Naive thymus-derived CD8-positive, alpha-beta T cell (primary cell): ENCODE results near the gene DPYSL4. TPM values are rescaled to one million over a fixed set of nuclear protein-coding genes. Genes with fewer than 3 reads are reported as not detected.
"Not testable (repeated sequence)": the region's sequence is repeated elsewhere in the genome, so short reads cannot be mapped to it uniquely, and the experiment has no call there.

Source experiments
- ATAC-seq, 2 donors: fragments of 150-1000 bp; cut with Tn5 transposase in 1 of 2; sonication (Bioruptor Pico), chemical (Tn5 transposase) in 1 of 2; 1 replicate in 1 of 2; 2 replicates in 1 of 2; pipeline ENCODE4 v1.10.0; 2021; ENCODE audit warnings: mild to moderate bottlenecking in 2 of 2, moderate library complexity in 2 of 2
- POLR2A ChIA-PET: fragments of 350-600 bp; sonication (Branson Sonifier 250); formaldehyde crosslinking; loops from one replicate; lab custom pipeline; 2021; ENCODE audit warnings: antibody characterized with exemption; lab: Charles Lee
- DNase-seq, 10 donors: peaks; one replicate each; pipeline versions ENCODE4 v3.0.0 to v3.0.0-alpha.2; 2020 to 2022
- H3K27ac Mint-ChIP-seq, 10 donors: one replicate each; pipeline ENCODE4 v1.8.0; 2020 to 2022; ENCODE audit warnings: mild to moderate bottlenecking in 10 of 10, mixed read lengths in 10 of 10, moderate library complexity in 4 of 10, inconsistent platforms in 1 of 10
- H3K27me3 Mint-ChIP-seq, 5 donors: one replicate each; pipeline ENCODE4 v1.8.0; 2021 to 2022; ENCODE audit warnings: mixed read lengths in 5 of 5
- H3K36me3 Mint-ChIP-seq, 3 donors: one replicate each; pipeline ENCODE4 v1.8.0; 2020 to 2022; ENCODE audit warnings: mixed read lengths in 3 of 3, mild to moderate bottlenecking in 2 of 3, inconsistent platforms in 1 of 3
- H3K4me1 Mint-ChIP-seq, 4 donors: one replicate each; pipeline ENCODE4 v1.8.0; 2021 to 2022; ENCODE audit warnings: mixed read lengths in 4 of 4
- H3K4me3 Mint-ChIP-seq, 10 donors: one replicate each; pipeline ENCODE4 v1.8.0; 2020 to 2022; ENCODE audit warnings: mild to moderate bottlenecking in 10 of 10, mixed read lengths in 10 of 10, moderate library complexity in 6 of 10, inconsistent platforms in 1 of 10
- H3K9me3 Mint-ChIP-seq, 9 donors: one replicate each; pipeline ENCODE4 v1.8.0; 2020 to 2022; ENCODE audit warnings: mixed read lengths in 9 of 9, mild to moderate bottlenecking in 3 of 9, inconsistent platforms in 1 of 9, moderate library complexity in 1 of 9
- polyA plus RNA-seq, 3 donors: library from polyadenylated mRNA; unstranded; fragments of 300-500 nt; fragmentation: Illumina TruSeq; gene quantifications; one replicate each; pipeline ENCODE4 v1.2.3, GENCODE V29; 2021
- total RNA-seq, 8 experiments: library from RNA in 2 of 8; stranded (reverse) in 2 of 8; gene quantifications; one replicate each; pipeline ENCODE4 v1.2.3 and lab custom pipeline; 2021 to 2026

Gene DPYSL4
- total and polyA plus RNA-seq, 5 experiments from 2014 or later = 0.31 to 11.2 (median 1.2) TPM; not detected in 1

DNA sequence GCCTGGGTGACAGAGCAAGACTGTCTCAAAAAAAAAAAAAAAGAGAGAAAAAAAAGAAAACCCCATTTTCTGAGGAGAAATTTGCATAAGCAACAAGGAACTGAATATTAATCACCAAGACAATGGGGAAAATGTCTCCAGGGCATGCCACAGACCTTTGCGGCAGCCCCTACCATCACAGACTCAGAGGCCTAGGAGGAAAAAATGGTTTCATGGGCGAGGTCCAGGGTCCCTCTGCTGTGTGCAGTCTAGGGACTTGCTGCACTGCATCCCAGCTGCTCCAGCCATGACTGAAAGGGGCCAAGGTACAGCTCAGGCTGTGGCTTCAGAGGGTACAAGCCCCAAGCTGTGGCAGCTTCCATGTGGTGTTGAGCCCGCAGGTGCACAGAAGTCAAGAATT is 29.7 kb downstream of the DPYSL4 start:
- POLR2A ChIA-PET, ATAC-seq, H3K4me1 Mint-ChIP-seq, DNase-seq, H3K27me3 Mint-ChIP-seq, H3K4me3 Mint-ChIP-seq, H3K27ac Mint-ChIP-seq: not testable (repeated sequence)
- Mint-ChIP-seq H3K36me3 (peaks cover 38 to 69% (median 39%) of the 10 kb centered on the region in 3 donors), H3K9me3 (peaks cover 5 to 57% (median 29%) of the 10 kb centered on the region in 9 donors)

DNA sequence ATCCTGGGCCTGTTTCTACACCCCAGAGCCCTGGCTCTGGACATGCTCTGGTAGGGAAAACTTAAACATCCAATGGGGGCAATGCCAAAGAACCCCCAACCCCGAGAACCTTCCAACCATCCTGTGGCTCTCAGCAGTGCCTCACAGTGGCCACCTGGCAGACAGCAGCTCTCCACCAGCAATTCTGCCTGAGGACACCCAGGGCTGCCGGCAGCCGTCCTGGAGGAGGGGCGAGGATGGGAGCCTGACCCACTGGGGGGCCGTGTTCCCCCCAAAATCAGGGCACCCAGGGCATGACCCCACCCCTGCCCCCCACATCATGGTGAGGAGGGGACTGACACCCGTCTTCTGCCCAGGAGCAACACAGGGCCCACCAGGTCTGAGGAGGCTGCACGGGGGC is 32.7 kb downstream of the DPYSL4 start:
- ATAC-seq = no peak
- POLR2A ChIA-PET = no interaction called here
- H3K4me1 Mint-ChIP-seq = peaks cover 2 to 6% (median 3%) of the 10 kb centered on the region in 4 donors
- H3K36me3 Mint-ChIP-seq = peaks cover 17 to 43% (median 18%) of the 10 kb centered on the region in 3 donors
- DNase-seq = no peak
- no peak overlapping the region for H3K4me3 Mint-ChIP-seq
- H3K9me3 Mint-ChIP-seq = peaks cover 4 to 34% (median 14%) of the 10 kb centered on the region in 9 donors
- no peaks in the 10 kb centered on the region for H3K27me3 Mint-ChIP-seq
- no peak overlapping the region for H3K27ac Mint-ChIP-seq

DNA sequence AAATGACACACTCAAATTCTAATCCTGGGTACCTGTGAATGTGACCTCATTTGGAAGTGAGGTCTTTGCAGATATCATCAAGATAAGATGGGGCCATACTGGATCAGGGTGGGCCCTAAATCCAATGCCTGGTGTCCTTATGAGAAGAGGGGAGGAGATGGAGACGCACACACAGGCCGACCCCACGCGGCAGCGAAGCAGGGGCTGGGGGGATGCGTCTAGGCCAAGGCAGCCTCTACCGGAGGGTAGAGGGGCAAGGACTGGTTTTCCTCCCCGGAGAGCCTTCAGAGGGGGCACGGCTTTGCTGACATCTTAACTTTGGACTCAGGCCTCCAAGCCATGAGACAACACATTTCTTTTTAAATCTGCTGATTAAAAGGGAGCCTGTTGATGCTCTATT is 33.3 kb downstream of the DPYSL4 start:
- Mint-ChIP-seq H3K4me1 (peaks cover 3 to 6% (median 4%) of the 10 kb centered on the region in 4 donors), H3K27me3 (no peaks in the 10 kb centered on the region), H3K9me3 (peaks cover 2 to 28% (median 8%) of the 10 kb centered on the region in 9 donors), H3K4me3 (no peak overlapping the region), H3K36me3 (peaks cover 12 to 37% (median 14%) of the 10 kb centered on the region in 3 donors), H3K27ac (no peak overlapping the region)
- DNase-seq (no peak), ATAC-seq (no peak)
- POLR2A ChIA-PET = no interaction called here

DNA sequence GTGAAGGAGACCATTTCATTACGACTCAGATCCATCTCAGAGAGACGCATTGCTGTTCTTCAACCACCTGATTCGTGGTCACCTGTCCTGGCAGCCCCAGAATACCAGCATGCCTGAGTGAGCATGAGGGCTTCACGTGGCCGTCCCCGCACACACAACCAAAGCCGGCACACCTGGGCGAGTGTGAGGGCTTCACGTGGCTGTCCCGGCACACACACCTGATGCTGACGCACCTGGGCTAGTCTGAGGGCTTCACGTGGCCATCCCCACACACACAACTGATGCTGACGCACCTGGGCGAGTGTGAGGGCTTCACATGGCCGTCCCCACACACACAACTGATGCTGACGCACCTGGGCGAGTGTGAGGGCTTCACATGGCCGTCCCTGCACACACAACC is 34.2 kb downstream of the DPYSL4 start:
- H3K27me3 Mint-ChIP-seq, H3K4me3 Mint-ChIP-seq, H3K4me1 Mint-ChIP-seq, ATAC-seq, DNase-seq, H3K27ac Mint-ChIP-seq, POLR2A ChIA-PET: not testable (repeated sequence)
- peaks cover 0 to 19% (median 3%) of the 10 kb centered on the region in 9 donors for H3K9me3 Mint-ChIP-seq
- peaks cover 7 to 28% (median 9%) of the 10 kb centered on the region in 3 donors for H3K36me3 Mint-ChIP-seq

DNA sequence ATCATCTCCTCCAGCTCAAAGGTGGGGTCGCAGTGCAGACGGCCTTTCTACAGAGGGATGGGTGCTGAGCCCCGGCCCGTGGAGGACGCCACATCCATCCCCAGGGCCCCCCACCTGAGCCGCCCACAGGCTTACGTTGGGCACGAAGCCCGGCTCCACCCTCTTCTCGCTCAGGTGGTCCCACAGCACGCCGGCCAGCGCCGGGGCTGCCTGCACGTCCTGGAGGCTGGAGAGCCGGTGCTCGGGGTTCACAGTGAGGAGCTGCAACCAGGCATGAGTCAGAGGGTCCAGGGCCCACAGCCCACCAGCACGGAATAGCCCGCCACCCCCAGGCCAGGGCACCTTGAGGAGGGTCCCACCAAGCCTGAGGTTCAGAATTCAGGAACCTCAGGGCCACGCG is 36.0 kb downstream of the DPYSL4 start:
- Mint-ChIP-seq H3K4me1 (peaks cover 4 to 10% (median 6%) of the 10 kb centered on the region in 4 donors), H3K9me3 (peaks cover 0 to 8% (median 0%) of the 10 kb centered on the region in 9 donors), H3K27me3 (no peaks in the 10 kb centered on the region), H3K4me3 (no peak overlapping the region), H3K36me3 (peaks cover 1 to 12% (median 1%) of the 10 kb centered on the region in 3 donors), H3K27ac (no peak overlapping the region)
- POLR2A ChIA-PET = no interaction called here
- DNase-seq (no peak), ATAC-seq (no peak)

DNA sequence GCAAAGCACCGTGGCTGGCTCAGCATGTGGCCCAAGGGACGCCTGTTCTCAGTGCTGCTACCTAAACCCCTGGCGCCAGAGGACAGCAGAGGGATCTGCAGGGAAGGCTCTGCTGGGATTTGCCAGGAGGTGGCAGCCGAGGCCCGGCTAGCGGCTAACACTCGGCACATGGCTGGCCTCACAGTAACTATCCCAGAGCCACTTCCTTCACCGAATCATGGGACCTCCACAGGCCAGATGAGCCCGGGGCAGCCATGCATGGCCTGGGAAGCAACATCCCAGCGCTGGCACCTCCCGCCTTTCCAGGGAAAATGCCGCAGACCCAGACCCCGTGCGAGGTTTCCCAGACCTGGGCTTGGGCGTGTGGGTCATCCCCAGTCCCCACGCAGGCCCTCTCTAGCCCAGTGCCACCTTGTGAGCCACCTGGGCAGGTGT is 36.4 kb downstream of the DPYSL4 start:
- no peak overlapping the region for H3K4me3 Mint-ChIP-seq
- peaks cover 4 to 10% (median 6%) of the 10 kb centered on the region in 4 donors for H3K4me1 Mint-ChIP-seq
- peaks cover 0 to 12% (median 0%) of the 10 kb centered on the region in 3 donors for H3K36me3 Mint-ChIP-seq
- no peaks in the 10 kb centered on the region for H3K27me3 Mint-ChIP-seq
- H3K27ac Mint-ChIP-seq = no peak overlapping the region
- POLR2A ChIA-PET = interaction anchor here (0.7 kb wide), 1 partner anchor 198 kb away, joined by 3 read pairs; no protein-coding TSS in a partner anchor
- ATAC-seq (peak; percentile 96 to 98), DNase-seq (peak; percentile 41 to 80 (median 58))
- peaks cover 0 to 7% (median 0%) of the 10 kb centered on the region in 9 donors for H3K9me3 Mint-ChIP-seq

DNA sequence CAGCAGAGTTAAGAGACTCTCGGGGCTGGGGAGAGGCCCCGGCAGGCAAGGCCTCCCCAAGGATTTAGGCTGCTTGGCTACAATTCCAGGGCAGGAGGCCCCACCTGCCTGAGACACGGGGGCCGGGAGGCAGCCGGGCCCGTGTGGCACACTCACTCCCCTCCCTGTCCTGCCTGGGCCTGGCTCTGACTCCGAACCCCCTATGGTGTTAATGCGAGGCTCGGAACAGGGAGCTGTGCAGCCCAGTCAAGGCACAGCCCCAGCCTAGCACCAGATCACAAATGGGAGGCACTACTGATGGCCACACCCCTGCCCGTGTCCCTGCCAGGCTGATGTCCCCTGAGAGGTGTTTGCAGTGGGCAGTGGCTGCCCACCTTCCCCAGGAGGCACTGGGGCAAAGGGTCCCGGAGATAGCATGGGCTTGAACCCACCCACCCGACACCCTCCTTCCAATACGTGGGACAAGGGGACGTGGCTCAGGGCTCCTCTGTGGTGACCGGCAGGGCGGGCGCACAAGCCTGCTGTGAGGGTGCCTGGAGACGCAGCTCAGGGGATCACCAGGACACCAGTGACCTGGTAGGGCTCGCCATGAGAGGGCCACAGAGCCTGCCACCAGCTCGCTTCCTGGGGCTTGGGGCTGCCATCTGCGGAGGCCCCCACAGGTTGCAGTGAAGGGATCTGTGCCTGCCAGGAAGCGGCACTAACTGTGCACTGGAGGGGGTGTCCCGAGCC is 37.0 kb downstream of the DPYSL4 start:
- Mint-ChIP-seq H3K36me3 (peaks cover 0 to 6% (median 0%) of the 10 kb centered on the region in 3 donors), H3K9me3 (peaks cover 0 to 2% (median 0%) of the 10 kb centered on the region in 9 donors), H3K27ac (no peak overlapping the region), H3K4me3 (no peak overlapping the region), H3K4me1 (peaks cover 4 to 10% (median 6%) of the 10 kb centered on the region in 4 donors), H3K27me3 (no peaks in the 10 kb centered on the region)
- no peak for DNase-seq
- POLR2A ChIA-PET = interaction anchor here (0.7 kb wide), 1 partner anchor 198 kb away, joined by 3 read pairs; no protein-coding TSS in a partner anchor
- no peak for ATAC-seq

DNA sequence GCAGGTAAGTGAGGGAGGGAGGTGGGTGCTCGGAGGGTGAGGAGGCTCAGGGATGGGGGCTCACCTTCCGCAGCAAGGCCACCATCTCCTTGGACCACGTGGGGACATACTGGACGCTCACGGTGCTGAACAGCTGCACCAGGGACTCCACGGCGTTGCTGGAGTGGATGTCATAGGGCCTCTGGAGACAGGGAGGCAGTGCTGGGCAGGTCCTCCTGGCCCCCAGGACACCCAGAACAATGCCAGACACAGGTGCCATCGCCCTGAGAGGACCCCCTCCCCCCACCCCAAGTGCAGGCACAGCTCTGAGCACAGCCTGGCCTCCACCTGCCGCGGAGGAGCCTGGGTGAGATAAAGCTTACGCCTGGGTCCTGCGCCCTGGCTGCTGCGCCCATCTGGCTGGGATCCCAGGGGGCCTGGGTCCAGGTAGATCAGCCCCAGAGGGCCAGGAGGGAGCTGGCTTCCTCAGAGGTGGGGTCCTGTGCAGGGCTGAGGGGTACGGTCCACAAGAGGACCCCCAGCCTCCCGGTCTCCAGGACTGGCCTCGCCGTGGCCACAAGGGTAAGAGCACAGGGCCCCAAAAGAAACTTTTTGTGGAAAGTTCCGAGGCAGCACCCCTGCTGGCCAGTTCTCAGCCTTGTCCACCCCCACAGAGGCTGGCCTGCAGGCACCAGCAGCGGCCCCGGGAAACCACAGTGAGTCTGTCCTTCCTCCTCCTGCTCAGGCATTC is 37.8 kb downstream of the DPYSL4 start:
- H3K4me3 Mint-ChIP-seq = no peak overlapping the region
- peaks cover 7 to 15% (median 12%) of the 10 kb centered on the region in 4 donors for H3K4me1 Mint-ChIP-seq
- DNase-seq = no peak
- H3K27me3 Mint-ChIP-seq = no peaks in the 10 kb centered on the region
- H3K9me3 Mint-ChIP-seq = no peaks in the 10 kb centered on the region
- POLR2A ChIA-PET = no interaction called here
- peaks cover 0 to 3% (median 0%) of the 10 kb centered on the region in 3 donors for H3K36me3 Mint-ChIP-seq
- peak overlapping the region in 2 of 10 donors; percentile 6 to 58 for H3K27ac Mint-ChIP-seq
- no peak for ATAC-seq

DNA sequence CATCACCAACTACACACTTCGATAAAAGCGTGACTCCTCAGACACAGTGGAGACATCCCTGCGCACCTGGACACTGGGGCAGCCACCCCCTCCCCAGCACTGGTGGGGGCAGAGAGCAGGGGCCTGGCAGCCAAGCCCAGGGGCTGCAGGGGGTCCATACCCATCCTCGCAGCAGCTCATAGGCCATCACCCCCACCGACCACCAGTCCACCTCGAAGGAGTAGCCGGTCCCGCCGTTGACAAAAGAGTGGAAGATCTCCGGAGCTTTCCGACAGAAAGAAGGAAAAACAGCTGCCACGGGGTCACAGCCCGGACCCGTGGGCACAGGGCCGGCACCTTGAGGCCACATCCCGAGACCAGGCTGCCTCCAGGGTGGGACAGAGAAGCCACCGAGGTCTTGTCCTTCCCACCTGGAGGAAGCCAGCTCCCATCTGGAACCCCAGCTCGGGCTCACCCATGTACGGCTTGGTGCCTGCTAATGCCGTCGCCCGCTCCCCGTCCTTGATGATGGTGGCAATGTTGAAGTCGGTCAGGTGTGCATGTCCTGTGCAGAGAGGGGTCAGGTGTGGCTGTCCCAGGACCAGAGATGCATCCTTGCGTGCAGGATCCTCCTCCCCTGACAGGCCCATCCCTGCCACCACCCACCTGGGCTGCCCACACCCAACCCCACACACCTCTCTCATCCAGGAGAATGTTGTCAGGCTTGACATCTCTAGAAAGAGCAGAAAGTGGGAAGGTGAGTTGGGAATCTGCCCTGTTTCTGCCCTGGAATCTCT is 38.5 kb downstream of the DPYSL4 start:
- DNase-seq (no peak), ATAC-seq (no peak)
- Mint-ChIP-seq H3K27ac (peak overlapping the region in 2 of 10 donors; percentile 6 to 58), H3K36me3 (peaks cover 0 to 3% (median 0%) of the 10 kb centered on the region in 3 donors), H3K9me3 (no peaks in the 10 kb centered on the region), H3K27me3 (no peaks in the 10 kb centered on the region), H3K4me3 (no peak overlapping the region), H3K4me1 (peaks cover 11 to 21% (median 17%) of the 10 kb centered on the region in 4 donors)
- POLR2A ChIA-PET = no interaction called here

DNA sequence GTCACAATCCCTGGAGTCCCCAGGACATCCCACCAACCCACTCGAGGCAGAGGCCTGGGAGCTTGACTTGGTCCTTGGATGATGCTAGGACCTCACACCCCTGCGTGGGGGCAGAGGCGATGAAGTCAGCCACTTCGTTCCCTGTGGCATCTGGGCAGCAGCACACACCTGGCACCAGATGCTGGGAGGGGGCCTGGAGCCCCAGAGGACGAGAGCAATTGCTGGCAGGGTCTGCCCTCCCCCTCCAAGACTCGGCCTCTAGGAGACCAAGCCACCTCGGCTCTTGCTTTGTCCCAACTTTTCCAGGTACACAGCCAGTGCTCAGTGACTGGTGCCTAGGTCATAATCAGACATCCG is 39.1 kb downstream of the DPYSL4 start:
- H3K9me3 Mint-ChIP-seq = no peaks in the 10 kb centered on the region
- peaks cover 0 to 1% (median 0%) of the 10 kb centered on the region in 3 donors for H3K36me3 Mint-ChIP-seq
- POLR2A ChIA-PET = no interaction called here
- no peaks in the 10 kb centered on the region for H3K27me3 Mint-ChIP-seq
- H3K4me1 Mint-ChIP-seq = peaks cover 12 to 23% (median 20%) of the 10 kb centered on the region in 4 donors
- ATAC-seq (no peak), DNase-seq (no peak)
- H3K27ac Mint-ChIP-seq = no peak overlapping the region
- no peak overlapping the region for H3K4me3 Mint-ChIP-seq

DNA sequence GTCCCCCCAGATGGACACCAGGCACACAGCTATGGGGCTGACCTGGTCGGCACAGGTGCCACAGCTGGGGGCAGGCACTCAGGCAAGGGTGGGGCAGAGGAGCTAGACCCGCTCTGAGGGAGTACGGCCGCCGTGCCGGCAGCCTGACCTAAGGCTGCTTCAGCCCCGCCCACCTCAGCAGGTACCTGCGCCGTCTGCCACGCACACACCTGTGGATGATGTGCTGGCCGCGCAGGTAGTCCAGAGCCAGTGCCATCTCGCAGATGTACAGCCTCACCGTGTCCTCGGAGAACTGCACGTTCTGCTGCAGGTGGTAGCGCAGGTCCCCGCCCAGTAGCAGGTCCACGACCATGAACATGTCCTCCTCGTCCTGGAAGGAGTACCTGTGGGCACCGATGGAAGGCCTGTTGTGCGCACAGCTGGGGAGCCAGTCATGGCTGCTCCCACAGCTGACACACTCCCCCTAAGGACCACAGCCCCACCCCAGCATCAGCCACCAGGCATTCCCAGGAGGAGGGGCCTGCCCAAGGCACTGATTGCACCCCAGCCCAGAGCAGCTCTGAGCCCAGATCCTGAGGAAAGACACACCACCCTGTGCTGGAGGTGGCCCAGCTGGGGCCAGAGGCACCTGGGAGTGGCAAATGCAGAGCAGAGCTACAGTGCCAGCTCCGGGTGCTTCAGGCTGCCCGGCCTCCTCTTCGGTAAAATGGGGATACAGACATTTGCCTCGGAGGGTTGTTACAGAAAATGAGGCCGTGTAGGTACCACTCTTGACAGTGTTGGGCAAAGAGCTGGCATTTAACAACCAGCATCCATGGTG is 40.0 kb downstream of the DPYSL4 start:
- no peak for DNase-seq
- ATAC-seq = no peak
- Mint-ChIP-seq H3K9me3 (no peaks in the 10 kb centered on the region), H3K27ac (peak overlapping the region in 5 of 10 donors; percentile 1 to 70 (median 51)), H3K4me3 (no peak overlapping the region), H3K36me3 (no peaks in the 10 kb centered on the region), H3K27me3 (no peaks in the 10 kb centered on the region), H3K4me1 (peaks cover 15 to 33% (median 29%) of the 10 kb centered on the region in 4 donors)
- POLR2A ChIA-PET = no interaction called here
